ENCODE measurements around the gene TTC23L. TPM values are rescaled to one million over a fixed set of nuclear protein-coding genes. Genes with fewer than 3 reads are reported as not detected.
"Not testable (repeated sequence)": the region's sequence is repeated elsewhere in the genome, so short reads cannot be mapped to it uniquely, and the experiment has no call there.

The TTC23L gene, protein sequence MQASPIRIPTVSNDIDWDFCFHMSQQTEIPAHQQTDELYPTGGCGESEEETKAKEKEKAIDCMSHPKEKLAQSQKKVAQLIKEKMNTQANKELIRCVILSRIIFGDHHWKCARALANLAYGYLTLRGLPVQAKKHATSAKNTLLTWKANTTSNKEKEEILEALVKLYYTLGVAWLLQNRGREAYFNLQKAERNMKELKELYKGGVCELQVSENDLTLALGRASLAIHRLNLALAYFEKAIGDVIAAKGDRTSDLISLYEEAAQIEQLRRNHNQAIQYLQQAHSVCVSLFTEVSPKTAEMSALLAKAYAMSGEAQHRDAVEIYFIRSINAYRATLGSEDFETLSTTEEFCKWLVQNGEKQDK
- not detected in 2 replicates for total RNA-seq

DNA sequence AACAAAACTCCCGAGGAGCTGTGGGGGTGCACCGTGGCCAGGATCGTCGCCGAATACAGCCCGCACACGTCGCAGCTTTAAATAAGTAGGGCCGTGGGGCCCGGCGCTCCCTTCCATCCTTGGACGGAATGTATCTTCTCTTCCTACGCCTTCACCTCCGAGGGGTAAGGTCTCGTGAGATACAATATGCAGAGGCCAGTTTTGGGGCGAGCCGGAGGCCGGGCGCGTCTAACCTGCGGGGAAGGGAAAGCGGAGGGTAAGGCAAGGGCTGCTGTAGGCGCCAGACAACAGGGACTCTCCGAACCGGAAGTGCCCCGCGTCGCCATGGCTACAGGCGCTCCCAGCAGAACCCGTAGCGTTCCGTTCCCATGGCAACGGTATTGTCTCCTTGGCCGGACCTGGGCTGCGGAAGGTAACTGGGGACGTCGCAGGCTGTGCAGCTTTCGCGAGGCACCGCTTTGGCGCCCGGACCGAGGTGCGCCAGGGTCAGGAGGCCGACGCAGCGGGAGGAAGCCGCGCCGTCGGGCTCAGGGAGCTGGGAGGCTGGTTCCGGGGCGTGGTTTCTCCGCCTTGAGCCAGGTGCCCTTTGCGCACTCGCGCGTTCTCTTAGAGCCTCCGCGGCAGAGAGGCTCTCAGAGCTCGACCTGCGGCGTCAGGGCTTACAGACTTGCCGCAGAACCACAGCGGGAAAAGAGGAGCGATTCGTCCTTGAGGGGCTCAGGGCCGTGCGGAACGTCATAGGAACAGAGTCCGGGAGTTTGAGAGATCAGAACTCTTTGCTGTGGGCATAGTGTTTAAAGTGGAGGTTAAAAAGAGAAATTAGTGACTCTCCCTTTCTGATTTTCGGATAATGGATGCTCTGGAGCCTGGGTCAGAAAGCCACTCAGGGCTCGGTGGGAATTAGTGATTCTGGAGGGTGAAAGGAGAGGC is at the start of gene TTC23L:
TSS of gene TTC23L (plus strand) at position 380 of the 930 bp plus-strand sequence. CDS start 1,508 bp downstream, outside the sequence.
- intact Hi-C loops (cut with micrococcal nuclease): loop anchor here (1.0 to 5.0 kb wide), 3 partner anchors 76 to 1398 kb away; partner anchors contain the start of genes BRIX1, RAD1 and TARS1

DNA sequence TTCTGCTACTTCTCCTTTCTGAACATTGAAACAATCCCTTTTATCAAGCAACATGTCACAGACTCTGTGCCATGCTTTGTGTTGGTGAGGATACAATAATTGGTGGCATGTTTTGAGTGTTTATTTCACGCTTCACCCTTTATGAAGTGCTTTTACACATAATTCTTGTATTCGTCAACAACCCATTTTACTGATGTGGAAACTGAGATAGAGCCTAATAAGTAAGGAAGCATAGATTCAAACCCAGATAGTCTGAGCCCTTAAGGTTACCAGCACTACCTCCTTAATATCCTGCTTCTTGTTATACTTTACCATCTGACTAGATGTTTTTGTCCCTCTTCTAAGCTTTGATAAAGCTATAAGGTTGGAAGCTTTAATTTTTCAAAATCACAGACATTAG is 49.3 kb upstream of the TTC23L start:
- intact Hi-C loops (cut with micrococcal nuclease): no loop called here

DNA sequence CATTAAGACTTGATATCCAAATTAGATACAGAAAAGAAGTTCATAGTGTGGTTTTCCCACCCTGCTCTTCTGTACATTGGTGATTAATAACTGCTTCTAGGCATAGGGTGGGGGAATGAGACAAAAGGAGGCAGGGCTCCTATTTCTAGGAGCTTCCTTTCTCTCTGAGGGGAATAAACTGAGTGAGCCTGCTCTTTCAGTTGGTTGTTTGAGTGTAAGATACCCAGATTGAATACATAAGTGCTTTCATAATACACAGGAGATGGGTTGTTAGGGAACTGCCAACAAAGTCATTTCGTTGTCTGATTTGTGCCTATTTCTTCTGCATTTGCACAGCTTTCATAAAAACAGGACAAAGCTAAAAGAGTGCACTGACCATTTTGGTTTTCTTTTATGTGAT is 48.9 kb upstream of the TTC23L start:
- intact Hi-C loops (cut with micrococcal nuclease): no loop called here

DNA sequence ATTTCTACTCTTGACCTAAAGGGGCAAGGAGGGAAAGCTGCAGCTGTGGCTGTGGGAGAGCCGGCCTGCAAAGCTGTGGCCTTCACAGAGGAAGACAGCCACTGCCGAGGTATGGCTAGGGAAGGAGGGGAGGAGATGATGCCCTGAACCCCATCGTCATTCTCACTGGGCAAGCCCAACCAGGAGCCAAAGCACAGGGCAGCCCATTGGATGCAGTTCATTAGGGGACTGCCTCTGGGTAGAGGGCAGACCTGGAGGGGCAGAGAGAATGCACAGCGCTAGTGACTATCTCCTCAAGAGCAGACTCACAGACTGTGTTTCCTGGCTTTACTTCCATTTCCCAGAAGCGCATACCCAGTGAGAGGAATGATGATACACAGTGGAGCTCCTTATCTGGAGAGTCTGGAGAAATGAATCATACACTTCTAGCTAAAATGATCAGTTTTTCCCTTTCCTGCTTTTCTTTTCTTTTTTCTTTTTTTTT is 47.2 kb upstream of the TTC23L start:
- intact Hi-C loops (cut with micrococcal nuclease): no loop called here

DNA sequence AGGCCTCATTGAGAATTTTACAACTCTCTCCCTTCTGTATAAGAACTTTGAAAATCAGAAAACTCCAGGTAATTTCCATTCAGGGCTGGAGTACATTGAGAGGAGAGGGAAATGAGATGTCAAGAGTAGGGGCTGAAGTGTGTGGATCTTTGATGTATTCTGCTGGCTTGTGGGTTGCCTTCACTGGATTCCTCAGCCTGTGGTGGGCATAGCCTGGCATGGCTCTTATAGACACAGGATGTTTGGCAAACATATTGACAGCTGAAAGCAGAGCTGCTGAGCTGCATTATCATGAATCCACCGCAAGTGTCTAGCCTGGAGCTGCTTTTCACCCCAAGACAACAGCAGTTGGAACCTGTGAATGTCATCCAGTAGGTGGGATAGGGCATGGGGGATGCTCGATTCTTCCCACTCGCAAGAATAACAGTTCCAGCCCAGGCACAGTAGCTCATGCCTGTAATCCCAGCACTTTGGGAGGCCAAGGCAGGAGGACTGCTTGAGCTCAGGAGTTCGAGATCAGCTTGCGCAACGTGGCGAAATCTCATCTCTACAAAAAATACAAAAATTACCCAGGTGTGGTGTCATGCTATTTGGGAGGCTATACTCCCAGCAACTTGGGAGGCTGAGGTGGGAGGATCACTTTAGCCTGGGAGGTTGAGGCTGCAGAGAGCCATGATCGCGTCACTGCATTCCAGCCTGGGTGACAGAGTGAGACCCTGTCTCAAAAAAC is 36.0 kb upstream of the TTC23L start:
- intact Hi-C loops (cut with micrococcal nuclease): no loop called here

DNA sequence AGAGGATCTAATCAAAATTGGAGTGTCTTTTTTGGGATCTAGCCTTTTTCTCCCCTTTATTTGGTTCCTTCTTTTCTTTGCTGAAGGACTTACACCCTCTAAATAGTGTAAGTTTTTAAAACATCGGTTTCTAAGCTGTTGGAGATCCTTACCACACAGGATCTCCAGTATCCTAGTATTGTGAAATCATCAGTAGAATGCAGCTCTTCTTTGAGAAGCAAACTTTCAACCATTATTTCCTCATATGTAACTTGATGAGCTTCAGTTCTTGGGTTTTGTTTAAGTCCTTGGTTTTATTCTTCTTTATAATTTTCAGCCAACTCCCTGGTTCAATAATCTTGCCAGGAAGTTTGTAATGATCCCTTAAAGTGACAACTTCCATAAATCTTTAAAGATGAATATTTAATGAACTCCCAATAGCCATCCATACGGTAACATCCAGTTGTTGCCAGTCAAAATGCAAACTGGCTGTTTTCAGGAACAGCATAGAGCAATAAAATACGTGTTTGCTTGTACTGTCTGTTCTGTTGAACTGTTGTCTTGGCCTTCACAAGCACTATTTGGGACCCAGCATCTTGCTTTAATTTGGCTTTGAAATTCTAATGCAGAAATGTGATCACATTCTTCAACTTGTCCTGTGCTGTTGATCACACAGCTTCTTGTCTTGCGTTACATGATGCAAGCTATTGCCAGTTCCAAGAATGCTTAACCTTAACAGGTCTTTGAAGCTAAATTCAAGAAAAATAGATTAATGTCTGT is 34.8 kb upstream of the TTC23L start:
- intact Hi-C loops (cut with micrococcal nuclease): no loop called here

DNA sequence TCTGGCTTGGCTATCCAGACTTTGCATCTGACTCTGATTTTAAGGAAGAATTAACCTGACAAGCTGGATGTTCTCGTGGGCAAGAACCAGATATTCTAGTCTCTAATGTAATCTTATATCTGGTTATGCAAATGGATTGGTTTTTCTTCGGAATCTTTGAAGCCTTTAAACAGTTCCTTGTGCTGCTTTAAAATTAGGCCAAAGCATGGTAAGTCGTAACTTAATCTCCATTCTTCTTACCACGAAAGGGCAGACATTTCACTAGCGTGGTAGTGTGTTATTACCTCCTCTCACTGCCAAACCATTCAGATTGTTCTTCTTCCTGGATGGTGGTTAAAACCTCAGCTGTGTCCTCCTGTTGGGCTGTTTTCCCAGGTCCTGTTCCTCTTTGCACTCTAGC is 34.1 kb upstream of the TTC23L start:
- intact Hi-C loops (cut with micrococcal nuclease): no loop called here

DNA sequence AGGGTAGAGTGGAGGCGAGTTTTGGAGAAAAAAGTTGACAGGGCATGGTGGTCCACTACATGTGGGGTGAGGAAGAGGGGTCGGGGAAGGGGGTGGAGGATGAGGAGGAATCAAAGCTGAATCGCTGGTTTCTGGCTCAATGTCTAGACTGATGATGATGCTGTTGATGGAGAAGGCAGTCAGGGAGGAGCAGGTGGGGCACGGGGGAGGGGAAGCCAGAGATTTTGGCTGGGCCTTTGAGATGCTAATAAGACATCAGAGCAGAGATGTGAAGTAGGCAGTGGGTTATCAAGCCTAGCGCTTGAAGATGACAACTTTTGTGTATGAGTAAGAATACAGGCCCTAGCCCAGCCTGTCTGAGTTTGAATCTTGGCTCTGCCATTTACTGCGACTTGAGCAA is 32.4 kb upstream of the TTC23L start:
- intact Hi-C loops (cut with micrococcal nuclease): no loop called here

DNA sequence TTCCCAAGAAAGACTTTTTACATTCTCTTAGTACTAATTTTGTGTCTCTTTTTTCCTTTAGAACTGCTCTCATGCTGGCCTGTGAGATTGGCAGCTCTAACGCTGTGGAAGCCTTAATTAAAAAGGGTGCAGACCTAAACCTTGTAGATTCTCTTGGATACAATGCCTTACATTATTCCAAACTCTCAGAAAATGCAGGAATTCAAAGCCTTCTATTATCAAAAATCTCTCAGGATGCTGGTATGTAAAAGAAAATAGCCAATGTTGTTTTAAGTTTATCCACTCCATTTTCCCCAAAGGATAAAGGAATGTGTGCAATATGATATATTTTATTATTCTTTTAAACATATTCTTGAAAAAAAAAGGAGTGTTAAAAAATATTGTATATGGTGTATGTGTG is 27.3 kb upstream of the TTC23L start:
- intact Hi-C loops (cut with micrococcal nuclease): no loop called here

DNA sequence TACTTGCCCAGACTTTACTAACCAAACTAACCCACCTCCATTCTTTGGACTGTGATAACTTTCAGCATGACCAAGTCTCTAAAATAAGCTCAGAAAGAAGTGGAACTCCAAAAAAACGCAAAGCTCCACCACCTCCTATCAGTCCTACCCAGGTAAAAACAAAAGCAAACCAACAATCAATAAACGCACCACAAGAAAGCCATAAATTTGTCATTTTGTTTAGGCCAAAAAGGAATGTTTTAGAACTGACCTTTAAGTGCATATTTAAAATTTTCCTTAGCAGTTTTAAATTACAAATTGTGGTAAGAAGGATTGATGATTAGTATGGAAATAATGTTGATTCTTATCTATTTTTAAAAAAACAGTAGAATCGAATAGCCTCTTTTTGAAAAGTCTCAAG is 25.5 kb upstream of the TTC23L start:
- intact Hi-C loops (cut with micrococcal nuclease): no loop called here

DNA sequence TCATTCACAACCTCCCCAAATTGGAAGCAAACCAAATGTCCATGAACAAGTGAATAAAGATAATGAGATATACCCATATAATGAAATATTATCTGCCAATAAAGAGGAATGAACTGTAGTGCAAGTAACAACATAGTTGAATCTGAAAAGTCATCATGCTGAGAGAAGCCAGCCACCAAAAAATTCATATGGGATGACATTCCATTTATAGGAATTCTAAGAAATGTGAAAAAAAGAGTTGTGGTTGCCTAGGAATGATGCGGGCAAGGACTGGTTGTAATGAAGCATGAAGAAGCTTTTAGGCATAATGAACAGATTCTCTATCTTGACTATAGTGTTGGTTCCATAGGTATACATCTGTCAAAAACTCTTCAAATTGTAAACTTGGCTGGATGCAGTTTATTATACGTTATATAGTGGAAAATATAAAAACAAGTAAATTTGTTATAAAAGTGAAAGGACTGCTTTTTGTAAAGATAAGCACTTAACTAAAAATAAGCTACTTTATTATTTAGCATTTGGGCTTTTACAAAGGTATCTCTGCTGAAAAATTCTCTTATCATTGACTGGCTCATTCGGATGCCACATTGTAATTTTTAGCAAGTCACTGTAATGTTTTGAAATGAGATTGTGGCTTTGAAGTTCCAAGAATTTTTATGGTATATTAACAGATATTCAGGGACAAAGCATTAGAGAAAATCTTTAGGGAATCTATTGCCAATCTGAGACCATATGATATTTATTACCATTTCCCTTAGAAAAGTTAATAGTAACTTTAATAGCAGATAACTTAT is 21.2 kb upstream of the TTC23L start:
- intact Hi-C loops (cut with micrococcal nuclease): no loop called here

DNA sequence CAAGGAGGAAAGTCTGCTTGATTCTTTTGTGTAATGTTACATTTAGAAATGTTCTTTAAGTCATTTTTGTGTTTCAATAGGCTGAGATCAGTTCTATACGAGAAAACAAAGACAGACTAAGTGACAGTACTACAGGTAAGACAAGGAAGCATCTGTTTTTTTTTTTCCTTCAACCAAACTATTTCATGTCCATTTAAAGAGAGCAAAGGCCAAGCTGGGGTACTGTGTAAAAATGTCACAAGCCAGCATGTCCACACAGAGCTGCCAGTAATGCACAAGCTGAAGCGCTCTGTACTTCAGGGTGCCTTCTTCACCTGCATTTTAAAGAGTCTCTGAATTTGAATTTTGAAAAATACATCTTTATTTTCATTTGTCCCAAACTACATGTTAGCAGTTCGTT is 20.2 kb upstream of the TTC23L start:
- intact Hi-C loops (cut with micrococcal nuclease): no loop called here

DNA sequence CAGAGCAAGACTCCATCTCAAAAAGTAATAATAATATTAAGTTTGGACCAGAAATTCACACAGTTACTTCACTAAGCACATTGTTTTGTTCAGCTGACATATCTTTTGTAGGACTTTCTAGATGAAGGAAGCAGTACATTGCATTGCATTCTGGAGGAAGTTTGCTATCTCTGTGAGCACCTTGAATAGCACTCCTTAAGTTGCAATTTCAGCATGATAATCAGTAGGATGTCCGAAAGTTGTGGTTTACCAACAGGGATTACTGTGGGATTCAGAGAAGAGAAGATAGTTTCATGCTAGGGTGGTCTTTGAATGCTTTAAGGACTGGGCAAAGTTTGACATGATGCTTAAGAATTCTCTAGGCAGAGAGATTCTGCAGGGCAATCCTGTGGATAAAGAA is 18.4 kb upstream of the TTC23L start:
- intact Hi-C loops (cut with micrococcal nuclease): no loop called here

DNA sequence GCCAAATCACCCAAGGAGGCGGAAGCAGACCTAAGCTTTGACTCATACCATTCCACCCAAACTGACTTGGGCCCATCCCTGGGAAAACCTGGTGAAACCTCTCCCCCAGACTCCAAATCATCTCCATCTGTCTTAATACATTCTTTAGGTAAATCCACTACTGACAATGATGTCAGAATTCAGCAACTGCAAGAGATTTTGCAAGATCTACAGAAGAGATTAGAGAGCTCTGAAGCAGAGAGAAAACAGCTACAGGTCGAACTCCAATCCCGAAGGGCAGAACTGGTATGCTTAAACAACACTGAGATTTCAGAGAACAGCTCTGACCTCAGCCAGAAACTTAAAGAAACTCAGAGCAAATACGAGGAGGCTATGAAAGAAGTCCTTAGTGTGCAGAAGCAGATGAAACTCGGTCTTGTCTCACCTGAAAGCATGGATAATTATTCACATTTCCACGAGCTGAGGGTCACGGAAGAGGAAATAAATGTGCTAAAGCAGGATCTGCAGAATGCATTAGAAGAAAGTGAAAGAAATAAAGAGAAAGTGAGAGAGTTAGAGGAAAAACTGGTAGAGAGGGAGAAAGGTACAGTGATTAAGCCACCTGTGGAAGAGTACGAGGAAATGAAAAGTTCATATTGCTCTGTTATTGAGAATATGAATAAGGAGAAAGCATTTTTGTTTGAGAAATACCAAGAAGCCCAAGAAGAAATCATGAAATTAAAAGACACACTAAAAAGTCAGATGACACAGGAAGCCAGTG is 15.8 kb upstream of the TTC23L start:
- intact Hi-C loops (cut with micrococcal nuclease): no loop called here

DNA sequence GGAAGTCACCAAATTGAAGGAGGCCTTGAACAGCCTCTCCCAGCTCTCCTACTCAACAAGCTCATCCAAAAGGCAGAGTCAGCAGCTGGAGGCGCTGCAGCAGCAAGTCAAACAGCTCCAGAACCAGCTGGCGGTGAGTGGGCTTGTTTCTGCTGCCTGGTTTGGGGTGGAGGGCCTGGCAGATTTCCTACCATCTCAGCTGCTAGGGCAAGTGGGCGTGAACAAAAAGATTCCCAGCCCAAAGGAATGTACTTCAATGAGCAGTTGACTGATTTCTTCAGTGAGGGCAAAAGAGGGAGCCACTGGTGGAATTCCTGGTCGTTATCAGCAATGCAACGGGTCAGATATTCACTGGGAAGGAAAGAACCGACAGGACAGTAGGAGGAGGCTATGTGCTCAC is 12.6 kb upstream of the TTC23L start:
- intact Hi-C loops (cut with micrococcal nuclease): no loop called here

DNA sequence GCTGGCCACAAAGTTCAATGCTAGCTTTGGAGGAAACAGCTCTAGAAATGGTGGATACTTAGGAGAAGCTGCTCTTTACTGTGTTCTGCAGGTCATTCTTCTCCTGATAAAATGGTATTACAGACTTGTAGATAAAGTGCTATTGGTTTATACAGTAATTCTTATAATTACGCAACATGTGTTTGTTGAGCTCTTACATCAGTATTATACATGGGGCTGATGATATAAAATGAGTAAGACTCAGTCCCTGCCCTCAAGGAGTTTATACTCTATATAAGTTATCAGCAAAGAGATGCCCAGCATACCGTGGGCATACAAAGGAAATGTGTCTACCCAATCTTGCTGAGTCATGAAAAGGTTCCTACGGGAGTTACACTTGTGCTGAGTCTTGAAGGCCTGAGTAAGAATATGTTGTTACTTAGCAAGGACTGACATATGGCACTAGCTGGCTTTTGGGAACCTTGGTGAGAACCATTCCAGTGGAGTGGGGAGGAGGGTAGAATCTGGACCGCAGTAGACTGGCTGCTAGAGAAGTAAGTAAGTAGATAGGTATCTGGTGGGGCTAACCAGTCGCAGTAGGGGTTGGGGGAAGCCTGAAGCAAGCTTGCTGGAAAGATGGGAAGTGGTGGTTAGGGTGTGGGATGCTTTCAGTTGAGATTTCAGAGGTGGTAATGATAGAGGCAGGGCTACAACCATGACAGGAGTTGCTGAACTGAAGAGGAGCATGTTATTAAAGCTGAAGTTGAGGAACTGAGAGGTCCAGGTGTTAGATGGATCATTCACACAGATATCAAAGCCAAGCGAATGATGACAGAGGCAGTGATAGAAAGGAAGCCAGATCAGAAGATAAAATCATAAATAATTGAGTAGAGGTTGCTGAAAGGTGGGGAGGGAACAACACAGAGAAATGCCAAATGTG is 11.1 kb upstream of the TTC23L start:
- intact Hi-C loops (cut with micrococcal nuclease): no loop called here

DNA sequence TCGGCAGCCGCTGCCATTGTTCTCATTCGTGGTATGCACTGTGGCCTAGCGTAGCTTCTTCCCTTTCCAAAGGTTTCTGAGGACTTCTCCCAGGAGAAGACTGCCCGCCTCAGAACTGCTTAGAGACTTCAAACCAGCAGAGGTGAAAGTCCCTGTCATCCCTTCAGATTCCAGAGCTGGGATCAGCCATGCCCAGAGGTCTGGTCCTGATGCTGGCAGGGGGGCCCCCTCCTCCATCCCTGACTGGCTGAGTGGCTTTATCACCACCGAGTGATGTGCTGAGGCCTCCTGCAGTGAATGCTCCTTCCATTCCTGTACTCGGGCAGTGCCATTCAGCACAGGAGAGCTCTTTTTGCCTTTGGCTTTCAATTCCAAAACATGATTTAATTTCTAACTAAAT is 8.1 kb upstream of the TTC23L start:
- intact Hi-C loops (cut with micrococcal nuclease): not testable (repeated sequence)

DNA sequence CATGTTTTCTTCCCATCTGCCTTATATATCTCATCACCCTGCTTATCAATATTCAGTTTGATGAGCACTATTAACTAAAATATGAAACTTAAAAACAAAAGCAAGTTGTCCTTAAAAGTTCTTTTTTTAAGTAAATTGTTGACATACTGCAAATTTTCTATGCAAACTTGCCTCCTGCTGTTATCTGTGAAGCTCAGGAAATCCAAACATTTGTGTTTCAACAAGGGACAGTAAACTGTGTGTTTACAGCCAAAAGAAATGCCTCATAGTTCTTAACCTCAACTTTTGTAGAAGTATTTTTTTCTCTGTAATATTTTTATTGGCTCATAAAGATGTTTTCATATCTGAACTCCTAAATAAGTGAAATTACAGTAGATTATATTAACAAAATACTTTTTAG is 7.7 kb upstream of the TTC23L start:
- intact Hi-C loops (cut with micrococcal nuclease): no loop called here

Measured in T-helper 2 cell treated with Interferon-gamma antibody and Interleukin-4, amounts not matched to agents 100 ng/mL and 5 ng/mL, for 36 hours (primary cell).